Measurements from ENCODE around the gene NUP43. TPM values are rescaled to one million over a fixed set of nuclear protein-coding genes. Genes with fewer than 3 reads are reported as not detected.

Gene NUP43
- polyA plus RNA-seq, 2 of the 4 experiments (the other 2 are of a cell fraction), result 20.0 to 40.3 TPM

DNA sequence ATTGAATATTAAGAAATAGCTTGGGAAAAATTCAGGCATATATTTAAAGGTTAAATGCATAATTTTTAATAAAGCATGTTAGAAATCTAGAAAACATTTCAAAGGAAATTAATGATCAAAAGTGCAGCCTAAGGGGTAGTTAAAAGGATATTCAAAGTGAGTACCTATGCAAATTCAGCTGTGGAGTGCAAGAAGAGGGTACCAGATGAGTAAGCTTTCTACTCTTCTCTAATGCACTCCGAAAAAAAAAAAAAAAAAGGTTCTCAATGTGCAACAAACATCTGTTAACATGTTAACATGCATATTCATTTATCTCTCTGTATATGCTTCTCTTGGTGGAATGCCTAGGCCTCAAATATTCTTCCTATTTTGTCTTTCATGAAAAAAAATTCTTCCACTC, 65.8 kb downstream of the NUP43 start:
- Histone ChIP-seq H3K4me2 (no peak overlapping the region), H3K4me3 (no peak overlapping the region), H3K27ac (no peak overlapping the region), H3K9me3 (no peaks in the 10 kb centered on the region), H3K4me1 (no peaks in the 10 kb centered on the region)
- ChIA-PET CTCF (no interaction called here), POLR2A (no interaction called here)
- DNase-seq (ENCODE audit: low read depth in 1 of 2, low spot score in 1 of 2) (no peak), ATAC-seq (no peak), FAIRE-seq (no peak)
- no peak for TF ChIP-seq ZC3H11A (IDR thresholded peaks at IDR 0.05)
- TF ChIP-seq, protein P1, sequence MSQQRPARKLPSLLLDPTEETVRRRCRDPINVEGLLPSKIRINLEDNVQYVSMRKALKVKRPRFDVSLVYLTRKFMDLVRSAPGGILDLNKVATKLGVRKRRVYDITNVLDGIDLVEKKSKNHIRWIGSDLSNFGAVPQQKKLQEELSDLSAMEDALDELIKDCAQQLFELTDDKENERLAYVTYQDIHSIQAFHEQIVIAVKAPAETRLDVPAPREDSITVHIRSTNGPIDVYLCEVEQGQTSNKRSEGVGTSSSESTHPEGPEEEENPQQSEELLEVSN (IDR thresholded peaks at IDR 0.05; ENCODE audit: borderline replicate concordance, low read depth), result no peak
- WGBS (ENCODE audit: missing lambda C conversion rate), result 85% methylated on average over 1 of the region's 1 CpG

Other genes starting within 250 kb of the NUP43 start
- 8.9 and 12.1 TPM in 2 replicates for gene PPIL4, start 200.5 kb downstream of the NUP43 start, polyA plus RNA-seq (2011; rRNA removed)
- gene PPIL4, start 200.5 kb downstream of the NUP43 start, polyA plus RNA-seq (2017; fragmentation: RNase III; extraction: RNeasy Plus Mini Kit Qiagen cat#74134 plus additional on column Dnase treatment), result 16.5 to 18.2 TPM (median 17.2 TPM) in 3 replicates
- gene GINM1, start 180.2 kb downstream of the NUP43 start, polyA plus RNA-seq (2011; rRNA removed), result 25.9 and 34.9 TPM in 2 replicates
- 23.1 to 24.2 TPM (median 24.0 TPM) in 3 replicates for gene GINM1, start 180.2 kb downstream of the NUP43 start, polyA plus RNA-seq (2017; fragmentation: RNase III; extraction: RNeasy Plus Mini Kit Qiagen cat#74134 plus additional on column Dnase treatment)
- 20.4 and 27.0 TPM in 2 replicates for gene KATNA1, start 97.8 kb downstream of the NUP43 start, polyA plus RNA-seq (2011; rRNA removed)
- 8.8 to 9.4 TPM (median 9.3 TPM) in 3 replicates for gene KATNA1, start 97.8 kb downstream of the NUP43 start, polyA plus RNA-seq (2017; fragmentation: RNase III; extraction: RNeasy Plus Mini Kit Qiagen cat#74134 plus additional on column Dnase treatment)
- gene LATS1, start 28.4 kb downstream of the NUP43 start, polyA plus RNA-seq (2011; rRNA removed), result 18.5 and 19.8 TPM in 2 replicates
- gene LATS1, start 28.4 kb downstream of the NUP43 start, polyA plus RNA-seq (2017; fragmentation: RNase III; extraction: RNeasy Plus Mini Kit Qiagen cat#74134 plus additional on column Dnase treatment), result 6.1 to 6.6 TPM (median 6.2 TPM) in 3 replicates
- gene PCMT1, start 3.2 kb upstream of the NUP43 start, polyA plus RNA-seq (2011; rRNA removed), result 89.5 and 99.3 TPM in 2 replicates
- 86.6 to 92.4 TPM (median 91.0 TPM) in 3 replicates for gene PCMT1, start 3.2 kb upstream of the NUP43 start, polyA plus RNA-seq (2017; fragmentation: RNase III; extraction: RNeasy Plus Mini Kit Qiagen cat#74134 plus additional on column Dnase treatment)
- 57.7 and 59.2 TPM in 2 replicates for gene LRP11, start 117.8 kb upstream of the NUP43 start, polyA plus RNA-seq (2011; rRNA removed)
- gene LRP11, start 117.8 kb upstream of the NUP43 start, polyA plus RNA-seq (2017; fragmentation: RNase III; extraction: RNeasy Plus Mini Kit Qiagen cat#74134 plus additional on column Dnase treatment), result 37.4 to 53.8 TPM (median 48.9 TPM) in 3 replicates
- 2.8 and 4.2 TPM in 2 replicates for gene RAET1E, start 151.6 kb upstream of the NUP43 start, polyA plus RNA-seq (2011; rRNA removed)
- gene RAET1E, start 151.6 kb upstream of the NUP43 start, polyA plus RNA-seq (2017; fragmentation: RNase III; extraction: RNeasy Plus Mini Kit Qiagen cat#74134 plus additional on column Dnase treatment), result 3.3 to 5.4 TPM (median 4.5 TPM) in 3 replicates
- 10.1 and 14.6 TPM in 2 replicates for gene RAET1G, start 176.6 kb upstream of the NUP43 start, polyA plus RNA-seq (2011; rRNA removed)
- gene RAET1G, start 176.6 kb upstream of the NUP43 start, polyA plus RNA-seq (2017; fragmentation: RNase III; extraction: RNeasy Plus Mini Kit Qiagen cat#74134 plus additional on column Dnase treatment), result 15.5 to 29.8 TPM (median 24.4 TPM) in 3 replicates
- 2.7 and 3.2 TPM in 2 replicates for gene ULBP2, start 195.5 kb upstream of the NUP43 start, polyA plus RNA-seq (2011; rRNA removed)
- gene ULBP2, start 195.5 kb upstream of the NUP43 start, polyA plus RNA-seq (2017; fragmentation: RNase III; extraction: RNeasy Plus Mini Kit Qiagen cat#74134 plus additional on column Dnase treatment), result 4.2 to 5.0 TPM (median 4.5 TPM) in 3 replicates
- 5.7 and 6.6 TPM in 2 replicates for gene ULBP1, start 217.4 kb upstream of the NUP43 start, polyA plus RNA-seq (2011; rRNA removed)
- gene ULBP1, start 217.4 kb upstream of the NUP43 start, polyA plus RNA-seq (2017; fragmentation: RNase III; extraction: RNeasy Plus Mini Kit Qiagen cat#74134 plus additional on column Dnase treatment), result 0.89 to 1.2 TPM (median 1.1 TPM) in 3 replicates